DOHH2 (cell line): ENCODE data around the gene NRL.

Experiments
- H3F3A ChIP-seq: fragments of 200-600 bp; sonication (generic), shearing (Covaris generic); 2 replicates; pipeline ENCODE4 v1.6.0; 2016; ENCODE audit warnings: antibody characterized with exemption, mild to moderate bottlenecking; ENCODE audit not compliant: control insufficient read depth, insufficient read depth
- H3K27ac ChIP-seq: fragments of 200-600 bp; sonication (generic); 2 replicates; pipeline ENCODE4 v1.5.1; 2014; ENCODE audit warnings: low read depth, mild to moderate bottlenecking, low read length, moderate library complexity
- H3K27me3 ChIP-seq: fragments of 200-600 bp; sonication (generic); 2 replicates; pipeline ENCODE4 v1.6.1; 2014; ENCODE audit warnings: mild to moderate bottlenecking, low read length, mixed read lengths; ENCODE audit not compliant: control insufficient read depth
- H3K36me3 ChIP-seq: fragments of 200-600 bp; sonication (generic); 2 replicates; pipeline ENCODE4 v1.6.1; 2014; ENCODE audit warnings: mild to moderate bottlenecking, low read length, moderate library complexity, mixed read lengths; ENCODE audit not compliant: control insufficient read depth
- H3K4me1 ChIP-seq: fragments of 200-600 bp; sonication (generic); 2 replicates; pipeline ENCODE4 v1.6.1; 2014; ENCODE audit warnings: mild to moderate bottlenecking, low read length, mixed read lengths; ENCODE audit not compliant: control insufficient read depth
- H3K4me2 ChIP-seq: fragments of 200-600 bp; sonication (generic); 2 replicates; pipeline ENCODE4 v1.6.0; 2014; ENCODE audit warnings: mild to moderate bottlenecking, low read length, moderate library complexity
- H3K4me3 ChIP-seq: fragments of 200-600 bp; sonication (generic); 2 replicates; pipeline ENCODE4 v1.5.1; 2014; ENCODE audit warnings: mild to moderate bottlenecking, low read length, mixed read lengths
- H3K79me2 ChIP-seq: fragments of 200-600 bp; sonication (generic); 2 replicates; pipeline ENCODE4 v1.6.1; 2014; ENCODE audit warnings: mild to moderate bottlenecking, low read length, mixed read lengths; ENCODE audit not compliant: control insufficient read depth
- H3K9me2 ChIP-seq: fragments of 200-600 bp; sonication (generic); replicated peaks from 2 replicates; pipeline ENCODE4 v1.6.1; 2014; ENCODE audit warnings: mild to moderate bottlenecking, low read length, mixed read lengths; ENCODE audit not compliant: control insufficient read depth
- H3K9me3 ChIP-seq: fragments of 200-600 bp; sonication (generic); 2 replicates; pipeline ENCODE4 v1.6.1; 2014; ENCODE audit warnings: antibody characterized with exemption, low read length, mixed read lengths; ENCODE audit not compliant: control insufficient read depth, insufficient read depth
- H4K20me1 ChIP-seq: fragments of 200-600 bp; sonication (generic); 2 replicates; pipeline ENCODE4 v1.6.0; 2014; ENCODE audit warnings: low read depth, mild to moderate bottlenecking, antibody characterized with exemption, low read length, moderate library complexity; ENCODE audit not compliant: control insufficient read depth, insufficient read depth
- EZH2phosphoT487 ChIP-seq: fragments of 200-600 bp; sonication (generic); IDR thresholded peaks from 2 replicates; pipeline ENCODE4 v1.6.1; 2017; ENCODE audit warnings: borderline replicate concordance, mild to moderate bottlenecking, antibody characterized with exemption, low read length, moderate library complexity, mixed read lengths
- TF ChIP-seq, protein P1 (sequence below): fragments of 200-600 bp; sonication (generic); IDR thresholded peaks from one replicate; pipeline ENCODE4 v1.5.1; 2014; ENCODE audit warnings: antibody characterized with exemption, mild to moderate bottlenecking, low read depth, low read length; ENCODE audit not compliant: poor library complexity, severe bottlenecking

The NRL gene

GRCh38 chr14:24133735-24134134, 19.0 kb upstream of the NRL start:
- H3K4me1 ChIP-seq = peaks cover 17% of the 10 kb centered on the region
- peaks cover 5% of the 10 kb centered on the region; the same call in 1 of the 2 replicates for H3F3A ChIP-seq
- no peak overlapping the region for H3K4me3 ChIP-seq
- H3K9me3 ChIP-seq = no peaks in the 10 kb centered on the region
- H3K9me2 ChIP-seq = no peaks in the 10 kb centered on the region
- H3K36me3 ChIP-seq = peaks cover 18% of the 10 kb centered on the region
- peaks cover 14% of the 10 kb centered on the region for H3K79me2 ChIP-seq
- no peak overlapping the region for H3K27ac ChIP-seq
- no peak overlapping the region for H3K4me2 ChIP-seq
- no peaks in the 10 kb centered on the region for H3K27me3 ChIP-seq
- H4K20me1 ChIP-seq = no peaks in the 10 kb centered on the region
- no peak for TF ChIP-seq EZH2phosphoT487
- TF ChIP-seq, protein P1, sequence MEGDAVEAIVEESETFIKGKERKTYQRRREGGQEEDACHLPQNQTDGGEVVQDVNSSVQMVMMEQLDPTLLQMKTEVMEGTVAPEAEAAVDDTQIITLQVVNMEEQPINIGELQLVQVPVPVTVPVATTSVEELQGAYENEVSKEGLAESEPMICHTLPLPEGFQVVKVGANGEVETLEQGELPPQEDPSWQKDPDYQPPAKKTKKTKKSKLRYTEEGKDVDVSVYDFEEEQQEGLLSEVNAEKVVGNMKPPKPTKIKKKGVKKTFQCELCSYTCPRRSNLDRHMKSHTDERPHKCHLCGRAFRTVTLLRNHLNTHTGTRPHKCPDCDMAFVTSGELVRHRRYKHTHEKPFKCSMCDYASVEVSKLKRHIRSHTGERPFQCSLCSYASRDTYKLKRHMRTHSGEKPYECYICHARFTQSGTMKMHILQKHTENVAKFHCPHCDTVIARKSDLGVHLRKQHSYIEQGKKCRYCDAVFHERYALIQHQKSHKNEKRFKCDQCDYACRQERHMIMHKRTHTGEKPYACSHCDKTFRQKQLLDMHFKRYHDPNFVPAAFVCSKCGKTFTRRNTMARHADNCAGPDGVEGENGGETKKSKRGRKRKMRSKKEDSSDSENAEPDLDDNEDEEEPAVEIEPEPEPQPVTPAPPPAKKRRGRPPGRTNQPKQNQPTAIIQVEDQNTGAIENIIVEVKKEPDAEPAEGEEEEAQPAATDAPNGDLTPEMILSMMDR = no peak

GRCh38 chr14:24132976-24133375, 18.2 kb upstream of the NRL start:
- peaks cover 11% of the 10 kb centered on the region for H3K36me3 ChIP-seq
- no peak overlapping the region for H3K27ac ChIP-seq
- peaks cover 21% of the 10 kb centered on the region for H3K4me1 ChIP-seq

GRCh38 chr14:24132061-24132685, 17.4 kb upstream of the NRL start:
- Histone ChIP-seq H3K27ac (no peak overlapping the region), H3K9me3 (no peaks in the 10 kb centered on the region), H3K79me2 (peaks cover 11% of the 10 kb centered on the region), H3K4me2 (no peak overlapping the region), H3K4me3 (no peak overlapping the region), H3F3A (peaks cover 9% of the 10 kb centered on the region), H3K9me2 (no peaks in the 10 kb centered on the region), H3K4me1 (peaks cover 27% of the 10 kb centered on the region), H3K27me3 (no peaks in the 10 kb centered on the region), H4K20me1 (no peaks in the 10 kb centered on the region), H3K36me3 (peaks cover 3% of the 10 kb centered on the region)
- TF ChIP-seq, protein P1 = no peak
- TF ChIP-seq EZH2phosphoT487 = no peak

More at GRCh38 chr14:24132976-24133375, 18.2 kb upstream of the NRL start:
- no peak overlapping the region for H3K4me3 ChIP-seq
- peaks cover 8% of the 10 kb centered on the region; the same call in 1 of the 2 replicates for H3F3A ChIP-seq
- no peaks in the 10 kb centered on the region for H3K9me3 ChIP-seq
- no peaks in the 10 kb centered on the region for H4K20me1 ChIP-seq
- peaks cover 13% of the 10 kb centered on the region for H3K79me2 ChIP-seq
- no peak for TF ChIP-seq EZH2phosphoT487
- H3K27me3 ChIP-seq = no peaks in the 10 kb centered on the region
- H3K4me2 ChIP-seq = no peak overlapping the region
- H3K9me2 ChIP-seq = no peaks in the 10 kb centered on the region

GRCh38 chr14:24131549-24131966, 16.8 kb upstream of the NRL start:
- Histone ChIP-seq H3K79me2 (peaks cover 4% of the 10 kb centered on the region), H3K27ac (no peak overlapping the region), H3K36me3 (no peaks in the 10 kb centered on the region), H3K4me3 (no peak overlapping the region), H4K20me1 (no peaks in the 10 kb centered on the region), H3K9me2 (no peaks in the 10 kb centered on the region), H3K4me2 (no peak overlapping the region), H3K9me3 (no peaks in the 10 kb centered on the region), H3K4me1 (peaks cover 25% of the 10 kb centered on the region), H3K27me3 (no peaks in the 10 kb centered on the region), H3F3A (peaks cover 11% of the 10 kb centered on the region)
- TF ChIP-seq, protein P1 = no peak
- TF ChIP-seq EZH2phosphoT487 = no peak
